IPS-NIHi7 (cell line): Measurements from ENCODE around the gene REEP1.
A peak's percentile ranks its signal among the peaks of the same experiment; 100 is the strongest.

ENCODE experiments used
- DNase-seq: peaks from one replicate; pipeline ENCODE4 v3.0.0; 2012; ENCODE audit warnings: mixed read lengths; ENCODE audit errors: extremely low spot score

Gene REEP1

GRCh38 chr2:86305915-86306254, 31.5 kb downstream of the REEP1 start:
- DNase-seq, result no peak

GRCh38 chr2:86305195-86305914, 32.1 kb downstream of the REEP1 start:
- DNase-seq, result no peak

DNA sequence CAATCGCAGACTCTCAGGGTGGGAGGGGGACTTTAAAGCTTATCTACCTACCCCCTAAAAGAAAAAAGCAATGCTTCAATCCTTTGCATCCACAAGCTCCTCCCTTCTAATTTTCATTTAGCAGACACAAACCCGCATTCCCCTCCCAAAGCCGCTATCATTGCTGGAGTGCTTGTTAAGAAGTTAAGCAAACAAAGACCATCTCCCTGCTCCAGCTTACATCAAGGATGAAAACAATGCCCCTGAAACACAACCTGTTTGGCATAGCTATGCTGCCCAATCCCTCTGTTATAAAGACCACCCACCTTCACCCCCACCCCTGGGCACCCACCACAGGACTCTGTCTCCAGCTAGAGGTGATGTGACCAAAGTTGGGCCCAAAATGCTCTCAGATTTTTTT, 33.0 kb downstream of the REEP1 start:
- DNase-seq, result no peak

DNA sequence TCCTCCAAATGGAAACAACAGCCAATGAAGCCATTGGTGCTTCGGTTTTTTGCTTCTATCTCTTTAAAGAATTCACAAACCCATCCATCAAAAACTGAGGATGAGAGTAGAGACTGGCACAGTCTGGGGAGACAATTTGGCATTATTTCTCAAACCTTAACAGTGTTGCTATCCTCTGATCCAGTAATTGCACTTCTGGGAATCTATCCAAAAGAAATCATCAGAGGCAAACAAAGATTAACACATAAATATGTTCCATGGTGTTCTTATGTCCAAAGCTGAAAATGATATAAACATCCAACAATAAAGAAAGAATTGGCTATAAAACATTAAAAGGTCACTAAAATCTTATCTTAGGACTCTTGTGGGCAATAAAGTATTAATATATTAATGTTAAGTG, 35.1 kb downstream of the REEP1 start:
- no peak for DNase-seq

DNA sequence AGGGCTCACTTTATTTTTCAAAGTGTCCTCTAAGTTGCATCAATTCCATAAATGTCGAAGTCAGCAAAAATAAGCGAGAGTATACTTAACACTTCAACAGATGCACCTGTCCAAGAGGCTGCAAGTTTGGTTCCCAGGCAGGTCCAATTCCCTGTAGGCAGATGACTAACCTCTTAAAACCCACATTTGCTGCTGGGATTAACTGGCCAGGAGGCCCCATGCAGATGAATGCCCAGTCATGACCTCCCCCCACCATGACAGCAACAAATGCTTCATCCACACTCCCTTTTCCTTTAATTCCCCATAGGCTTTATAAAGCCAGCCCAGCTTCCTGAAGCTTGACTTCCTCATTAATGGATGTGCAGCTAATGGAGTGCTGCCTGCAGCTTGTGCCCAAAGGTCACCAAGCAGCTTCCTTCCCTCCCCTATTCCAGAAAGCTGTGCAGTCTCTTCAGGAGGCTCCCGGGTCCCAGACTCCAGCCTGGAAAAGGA, 35.7 kb downstream of the REEP1 start:
- no peak for DNase-seq

- no peak for DNase-seq
Observed at GRCh38 chr2:86301009-86301408, 36.4 kb downstream of the REEP1 start.

GRCh38 chr2:86300496-86300895, 36.9 kb downstream of the REEP1 start:
- DNase-seq, result no peak

- peak; percentile 74 for DNase-seq
Observed at GRCh38 chr2:86298411-86299390, 38.7 kb downstream of the REEP1 start.

DNA sequence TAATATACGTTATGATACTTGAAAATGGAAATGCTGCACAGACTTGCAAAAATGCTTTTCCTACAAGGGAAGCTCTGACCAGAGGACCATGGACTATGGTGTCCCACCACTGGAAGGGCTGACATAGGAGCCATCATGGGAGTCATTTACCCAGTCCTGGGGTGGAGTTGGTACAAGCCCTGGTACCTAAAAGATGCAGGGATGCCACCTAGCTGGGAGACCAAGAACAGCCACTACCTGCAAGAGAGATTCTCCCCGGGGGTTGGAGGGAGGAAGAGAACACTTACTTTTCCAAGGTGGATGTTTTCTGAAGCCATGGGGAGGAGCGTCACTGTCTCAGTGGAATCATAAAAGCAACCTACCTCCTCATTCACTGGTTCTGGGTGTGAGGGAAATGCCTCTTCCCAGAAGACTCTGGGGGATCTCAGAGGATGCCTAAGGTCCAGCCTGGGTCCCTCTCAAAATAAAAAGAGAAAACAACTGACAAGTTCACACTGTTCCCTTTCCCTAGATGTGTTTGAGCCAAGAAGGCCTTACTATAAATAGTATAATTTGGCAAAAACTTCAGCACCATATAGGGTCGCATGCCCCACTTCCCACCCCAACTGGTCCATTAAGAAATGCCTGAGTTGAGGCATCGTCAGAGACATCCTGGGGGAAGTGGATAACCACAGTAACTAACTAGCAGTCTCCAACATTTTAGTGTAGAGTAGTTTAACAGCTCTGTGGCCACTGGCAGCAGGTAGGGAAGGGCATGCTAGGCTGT, 39.9 kb downstream of the REEP1 start:
- DNase-seq, result peak; percentile 38

- DNase-seq, result no peak
Observed at GRCh38 chr2:86296947-86297346, 40.5 kb downstream of the REEP1 start.

DNA sequence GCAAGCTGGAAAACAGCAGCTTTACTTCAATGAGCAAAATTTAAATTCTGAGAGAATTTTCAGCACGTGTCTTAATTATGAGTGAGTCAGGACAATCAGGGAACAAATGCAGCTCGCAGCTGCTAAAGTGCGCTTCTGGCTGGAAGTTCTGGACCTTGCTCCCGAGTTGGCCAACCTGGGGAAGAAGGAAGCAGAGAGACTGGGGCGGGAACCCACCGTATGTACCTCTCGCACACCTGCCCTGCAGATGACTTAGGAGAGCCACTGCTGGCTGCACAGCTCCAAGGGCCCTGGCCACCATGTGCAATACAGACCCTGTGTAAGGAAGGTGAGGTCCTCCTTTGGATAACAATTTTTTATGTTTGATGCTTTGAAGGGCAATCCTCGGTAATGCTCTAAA, 42.4 kb downstream of the REEP1 start:
- no peak for DNase-seq

DNA sequence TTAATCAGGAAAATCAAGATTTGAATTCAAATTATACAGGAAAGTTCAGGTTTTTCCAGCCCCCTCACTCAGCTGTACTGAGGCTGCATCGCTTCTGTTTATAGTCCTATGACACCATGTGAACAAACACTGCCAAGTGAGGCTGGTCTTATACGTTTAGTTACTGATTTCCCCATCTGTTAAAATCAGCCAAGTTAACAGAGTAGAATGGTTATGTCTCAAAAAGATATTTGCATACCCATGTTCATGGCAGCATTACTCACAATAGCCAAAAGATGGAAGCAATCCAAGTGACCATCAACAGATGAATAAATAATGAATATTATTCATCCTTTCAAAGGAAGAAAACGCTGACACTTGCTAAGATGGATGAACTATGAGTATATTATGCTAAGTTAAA, 43.8 kb downstream of the REEP1 start:
- DNase-seq, result no peak

DNA sequence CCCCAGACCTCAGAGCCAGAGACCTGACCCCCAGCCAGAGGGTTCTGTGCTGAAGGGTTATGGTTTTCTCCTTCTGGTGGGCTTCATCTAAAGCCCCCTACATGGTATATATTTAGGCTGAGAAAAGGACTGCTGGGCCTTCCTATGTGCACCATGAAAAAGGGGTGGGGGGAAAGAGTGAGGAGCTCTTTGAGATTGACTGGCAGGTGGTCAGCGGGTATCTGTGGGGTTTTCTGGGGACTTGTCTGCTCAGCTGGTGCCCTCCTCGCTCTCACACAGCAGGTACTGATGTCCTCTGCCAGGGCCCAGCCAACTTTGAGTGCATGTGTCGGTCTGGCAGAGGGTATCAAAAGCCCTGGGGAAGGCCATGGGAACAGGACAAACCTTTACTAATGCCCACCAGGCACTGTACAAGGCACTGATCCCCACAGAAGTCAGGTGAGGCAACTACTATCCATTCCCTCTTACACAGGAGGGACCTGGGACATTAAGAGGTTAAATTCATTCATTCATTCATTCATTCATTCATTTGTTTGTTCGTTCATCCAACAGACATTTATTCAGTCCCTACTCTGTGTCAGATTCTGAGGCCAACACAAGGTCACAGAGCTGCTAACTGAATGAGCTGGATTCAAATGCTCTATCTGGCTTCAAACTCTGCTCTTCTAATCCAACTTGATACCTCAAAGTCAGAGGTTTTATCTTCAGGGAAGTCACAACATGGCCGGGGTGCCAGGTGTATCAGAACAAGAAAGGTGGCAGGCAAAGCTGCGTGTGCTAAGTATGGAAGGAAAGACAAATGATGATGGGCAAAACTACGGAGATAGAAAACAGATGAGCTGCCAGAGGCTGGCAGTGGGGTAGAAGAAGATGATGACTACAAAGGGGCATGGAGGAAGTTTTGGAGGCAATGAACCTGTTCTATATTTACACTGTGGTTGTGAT, 44.6 kb downstream of the REEP1 start:
- DNase-seq, result no peak

DNA sequence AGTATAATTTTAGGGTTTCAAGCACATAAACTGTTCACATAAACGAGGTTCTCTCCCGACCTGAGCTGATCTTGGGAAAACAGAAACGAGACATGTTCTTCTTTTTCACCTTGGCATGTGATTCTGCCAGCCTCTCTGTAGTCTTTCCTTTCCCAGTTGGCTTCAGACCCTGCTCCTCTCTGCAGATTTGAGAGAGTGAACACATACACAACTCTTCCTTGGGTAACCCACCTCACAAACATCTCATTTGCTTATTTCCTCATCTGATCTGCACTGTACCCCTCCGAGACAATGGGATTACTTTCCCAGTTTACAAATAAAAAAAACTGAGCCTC, 46.1 kb downstream of the REEP1 start:
- DNase-seq, result no peak

DNA sequence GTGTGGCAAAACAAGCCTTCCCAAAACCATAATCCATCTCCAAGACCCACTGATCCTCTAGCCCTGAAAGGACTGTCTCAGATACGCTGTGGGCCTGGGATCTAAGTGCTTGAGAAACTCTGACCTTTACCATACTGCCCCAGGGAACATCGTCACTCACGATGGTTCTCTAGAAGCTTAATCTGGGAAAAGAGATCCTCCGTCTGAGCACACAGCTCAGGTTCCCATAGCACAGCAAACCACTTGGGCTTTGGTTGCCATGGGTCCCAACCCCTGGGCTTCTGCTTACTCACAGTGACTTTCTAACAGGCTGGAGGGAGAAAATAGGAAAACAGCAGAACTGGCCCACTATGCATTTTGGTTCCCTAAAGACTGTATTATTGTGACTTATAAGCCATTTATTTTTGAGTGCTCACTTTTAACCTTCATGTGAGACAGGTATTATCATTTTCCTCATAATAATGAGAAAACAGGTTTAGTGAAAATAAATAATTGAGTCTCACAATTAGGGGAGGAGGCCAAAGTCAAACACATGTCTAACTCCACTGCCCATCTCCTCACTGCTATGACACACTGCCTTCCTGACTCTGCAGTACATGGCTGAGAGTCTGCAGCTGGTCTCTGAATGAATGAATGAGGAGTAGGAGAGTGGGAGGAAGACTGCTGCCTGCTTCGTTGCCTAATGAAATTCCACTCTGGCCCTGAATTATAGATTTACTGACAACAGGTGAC, 46.7 kb downstream of the REEP1 start:
- DNase-seq, result no peak

DNA sequence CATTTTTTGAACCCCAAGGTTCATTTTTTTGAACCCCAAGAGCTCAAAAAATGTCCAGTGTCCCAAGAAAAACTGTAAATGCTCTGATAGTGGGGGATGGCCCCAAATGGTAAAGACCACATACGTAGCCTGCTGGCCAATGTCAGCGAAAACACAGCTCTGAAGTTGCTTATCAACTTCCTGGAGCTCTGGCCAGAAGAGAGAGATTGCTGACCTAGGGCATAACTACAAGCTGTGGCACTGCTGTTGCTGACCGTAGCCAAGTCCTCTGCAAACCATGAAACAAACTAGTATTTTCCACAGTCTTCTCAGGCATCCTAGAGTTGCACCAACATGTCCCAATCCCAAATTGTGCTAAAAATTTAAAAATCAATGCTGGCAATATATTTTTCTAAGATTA, 50.9 kb downstream of the REEP1 start:
- no peak for DNase-seq

DNA sequence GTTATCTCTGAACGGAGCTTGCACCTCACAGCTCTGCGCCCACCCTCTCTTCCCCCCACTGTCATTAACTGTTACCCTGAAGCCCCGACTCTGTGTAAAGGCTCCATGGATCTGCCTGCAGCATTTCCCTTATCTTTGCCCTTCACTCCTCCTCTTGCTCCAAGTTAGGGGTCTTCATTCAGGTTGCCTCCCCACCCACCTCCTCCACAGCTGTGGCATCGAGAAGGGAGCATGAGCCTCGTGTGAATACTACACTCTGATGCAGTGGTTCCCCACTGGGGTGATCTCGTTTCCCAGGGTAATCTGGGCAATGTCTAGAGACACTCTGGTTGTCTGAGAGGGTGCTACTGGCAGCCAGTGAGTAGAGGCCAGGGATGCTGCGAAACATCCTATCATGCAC, 51.4 kb downstream of the REEP1 start:
- DNase-seq, result no peak

GRCh38 chr2:86285571-86285970, 51.9 kb downstream of the REEP1 start:
- peak; percentile 6 for DNase-seq

GRCh38 chr2:86284987-86285386, 52.4 kb downstream of the REEP1 start:
- DNase-seq, result no peak

DNA sequence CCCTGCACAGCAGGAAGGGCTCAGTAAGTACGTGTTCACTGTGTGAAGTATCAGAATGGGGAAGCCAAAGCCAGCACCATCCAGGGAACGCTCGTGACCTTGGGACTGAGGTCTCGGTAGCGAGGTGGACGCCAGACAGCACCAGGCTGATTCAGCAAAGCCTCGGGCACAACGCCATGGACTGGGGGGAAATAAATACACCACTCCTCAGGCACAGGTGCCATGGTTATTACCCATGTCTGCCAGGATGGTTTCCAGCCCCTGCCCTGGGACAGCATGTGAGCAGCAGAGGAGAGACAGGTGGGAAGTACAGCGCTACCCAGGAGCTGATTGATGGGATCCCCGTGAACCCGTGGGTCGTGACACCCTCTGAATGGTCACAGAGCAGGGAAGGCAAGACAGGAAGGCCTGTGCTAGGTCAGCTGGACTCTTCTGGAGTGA, 53.0 kb downstream of the REEP1 start:
- DNase-seq, result no peak
